Left renal cortex interstitium (tissue), 4 donors: ENCODE measurements around the gene UBAP1L. TPM values are rescaled to one million over a fixed set of nuclear protein-coding genes. Genes with fewer than 3 reads are reported as not detected.
"Not testable (repeated sequence)": the region's sequence is repeated elsewhere in the genome, so short reads cannot be mapped to it uniquely, and the experiment has no call there.

Experiments
- DNase-seq, 4 donors: peaks; one replicate each; pipeline ENCODE4 v3.0.0-alpha.2; 2013; ENCODE audit warnings: low read depth in 4 of 4, low spot score in 2 of 4, missing footprints in 1 of 4
- polyA plus RNA-seq, 4 donors: library from polyadenylated mRNA; unstranded; fragments of 120-200 nt; gene quantifications; one replicate each; pipeline ENCODE4 v1.2.1, GENCODE V29; 2013; ENCODE audit not compliant: insufficient read length in 4 of 4

Gene UBAP1L
- polyA plus RNA-seq: 1 to 10 TPM; 2.0 to 10.0 (median 6.0) TPM

DNA sequence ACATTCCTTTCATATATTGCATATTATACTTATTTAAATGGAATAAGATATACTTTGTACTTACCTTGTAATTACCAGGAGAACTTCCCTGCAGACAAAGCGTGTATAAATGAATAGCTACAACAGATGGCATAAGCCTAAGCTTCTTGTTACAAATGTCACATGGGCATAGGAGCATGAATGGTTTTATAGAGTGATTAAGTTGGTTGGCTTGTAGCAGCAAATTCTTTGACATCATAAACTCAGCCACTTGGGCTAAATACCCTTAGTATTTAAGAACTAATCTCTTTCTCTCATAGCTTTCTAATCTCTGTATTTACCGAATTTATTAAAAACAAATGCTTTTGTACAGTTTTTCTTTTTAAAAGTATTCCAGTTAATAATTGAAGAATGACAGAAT lies at the start of gene UBAP1L:
TSS of gene UBAP1L (minus strand) at position 115 of the 400 bp plus-strand sequence. CDS start 8,985 bp downstream, outside the sequence.
- no peak for DNase-seq

DNA sequence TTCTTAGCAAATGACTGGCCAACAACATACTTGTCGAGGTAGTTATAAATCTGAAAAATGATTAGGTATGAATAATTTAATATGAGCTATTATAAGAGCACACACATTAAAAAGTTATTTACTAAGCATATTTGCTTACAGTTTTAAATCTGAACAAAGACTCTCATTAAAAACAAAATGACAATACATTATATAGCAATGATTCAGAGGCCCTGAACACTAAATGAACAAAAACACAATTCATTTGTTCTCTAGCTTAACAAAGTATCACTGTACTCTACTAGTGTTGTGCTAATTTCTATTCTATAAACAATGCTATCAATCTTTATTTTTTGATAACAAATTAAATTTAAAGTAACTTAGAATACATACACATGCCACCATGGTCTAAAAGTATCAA lies 49.1 kb upstream of the UBAP1L start:
- DNase-seq: no peak

DNA sequence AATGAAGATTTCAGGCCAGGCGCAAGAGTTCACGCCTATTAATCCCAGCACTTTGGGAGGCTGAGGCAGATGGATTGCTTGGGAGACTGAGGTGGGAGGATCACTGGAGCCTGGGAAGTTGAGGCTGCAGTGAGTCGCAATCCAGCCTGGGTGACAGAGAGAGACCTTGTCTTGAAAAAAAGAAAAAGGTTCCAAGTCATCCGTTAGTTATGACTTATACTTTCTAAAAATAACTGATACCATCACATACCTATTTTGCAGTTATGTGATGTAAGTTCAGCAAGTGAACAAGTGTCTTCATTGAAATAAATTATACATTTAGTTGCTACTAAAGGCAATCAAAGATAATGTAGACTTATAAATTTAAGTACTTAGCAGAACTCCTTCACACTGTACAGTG lies 48.0 kb upstream of the UBAP1L start:
- no peak for DNase-seq

DNA sequence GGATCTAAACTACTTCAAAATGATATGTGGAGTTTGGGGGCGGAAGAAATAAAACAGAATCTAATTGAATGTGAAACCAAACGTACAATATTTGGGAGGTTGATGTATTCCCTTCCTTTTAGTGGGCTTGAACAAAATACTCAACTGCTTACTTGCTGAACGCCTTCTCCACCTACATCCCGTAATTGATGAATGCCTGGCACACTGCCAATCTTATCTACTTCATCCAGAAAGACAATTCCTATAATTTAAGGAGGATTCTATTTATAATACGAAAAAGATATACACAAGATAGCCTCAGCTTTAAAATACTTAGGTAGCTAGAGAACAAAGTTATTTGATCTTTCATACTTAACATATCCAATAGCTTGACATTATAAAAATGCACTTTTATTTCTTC lies 41.7 kb upstream of the UBAP1L start:
- no peak for DNase-seq

DNA sequence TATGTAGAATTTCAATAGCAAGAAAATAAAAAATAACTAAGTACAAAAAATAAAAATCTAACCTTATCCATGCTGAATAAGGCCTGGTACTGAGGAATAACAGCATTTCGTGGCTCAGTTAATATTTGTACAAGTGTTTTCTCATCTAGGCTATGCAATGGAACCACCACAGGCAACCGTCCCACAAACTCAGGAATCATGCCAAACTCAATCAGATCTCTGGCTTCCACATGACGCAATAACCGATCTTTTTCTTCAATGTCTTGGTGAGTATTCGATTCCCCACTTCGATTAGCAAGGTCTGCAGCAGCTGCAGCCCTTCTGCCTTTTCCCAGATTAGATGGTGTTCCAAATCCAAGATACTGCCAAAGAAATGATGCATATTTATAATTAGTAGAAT lies 39.7 kb upstream of the UBAP1L start:
- no peak for DNase-seq

DNA sequence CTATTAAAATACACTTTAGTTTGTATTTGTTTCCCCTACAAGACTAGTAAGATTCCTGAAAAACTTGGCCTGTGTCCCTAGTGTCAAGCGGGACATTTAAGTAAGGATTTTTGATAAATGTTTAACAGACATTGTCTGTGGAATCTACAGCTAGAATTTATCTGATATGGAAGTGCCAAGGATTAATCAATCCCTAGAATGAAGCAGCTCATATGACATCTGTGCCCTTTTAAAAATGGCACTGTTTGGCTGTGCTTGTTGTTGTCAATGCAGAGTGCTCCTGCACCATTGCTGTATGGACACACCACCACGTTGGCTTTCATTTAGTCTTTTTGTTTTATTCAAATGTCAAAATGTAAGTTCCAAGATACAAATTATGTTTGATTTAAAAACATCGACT lies 32.9 kb upstream of the UBAP1L start:
- DNase-seq: no peak

DNA sequence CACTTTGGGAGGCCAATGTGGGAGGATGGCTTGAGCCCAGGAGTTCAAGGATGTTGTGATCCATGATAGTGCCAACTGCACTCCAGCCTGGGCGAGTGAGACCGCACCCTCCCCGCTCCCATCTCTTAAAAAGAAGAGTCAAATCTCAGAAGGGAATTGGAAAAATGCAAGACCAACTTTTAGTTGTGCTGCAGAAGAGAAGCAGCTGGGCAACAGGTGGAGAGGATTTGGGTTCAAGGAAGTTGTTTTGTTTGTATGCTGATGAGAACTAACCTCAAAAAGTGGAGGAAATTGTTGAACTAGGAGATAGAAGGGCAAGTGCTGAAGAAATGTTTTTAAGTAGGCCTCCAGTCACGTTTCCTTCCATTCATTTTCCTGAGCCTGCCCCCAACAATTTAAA lies 31.4 kb upstream of the UBAP1L start:
- DNase-seq: no peak

DNA sequence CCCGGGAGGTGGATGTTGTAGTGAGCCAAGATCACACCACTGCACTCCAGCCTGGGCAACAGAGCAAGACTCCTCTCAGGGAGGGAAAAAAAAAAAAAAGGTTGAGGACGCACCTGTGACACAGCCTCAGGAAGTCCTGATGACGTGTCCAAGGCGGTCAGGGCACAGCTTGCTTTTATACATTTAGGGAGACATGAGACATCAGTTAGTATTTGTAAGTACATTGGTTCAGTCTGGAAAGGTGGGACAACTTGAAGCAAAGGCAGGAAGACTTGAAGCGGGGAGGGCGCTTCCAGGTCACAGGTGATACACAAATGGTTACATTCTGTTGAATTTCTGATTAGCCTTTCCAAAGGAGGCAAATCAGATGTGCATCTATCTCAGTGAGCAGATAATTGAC lies 23.6 kb upstream of the UBAP1L start:
- not testable (repeated sequence) for DNase-seq

DNA sequence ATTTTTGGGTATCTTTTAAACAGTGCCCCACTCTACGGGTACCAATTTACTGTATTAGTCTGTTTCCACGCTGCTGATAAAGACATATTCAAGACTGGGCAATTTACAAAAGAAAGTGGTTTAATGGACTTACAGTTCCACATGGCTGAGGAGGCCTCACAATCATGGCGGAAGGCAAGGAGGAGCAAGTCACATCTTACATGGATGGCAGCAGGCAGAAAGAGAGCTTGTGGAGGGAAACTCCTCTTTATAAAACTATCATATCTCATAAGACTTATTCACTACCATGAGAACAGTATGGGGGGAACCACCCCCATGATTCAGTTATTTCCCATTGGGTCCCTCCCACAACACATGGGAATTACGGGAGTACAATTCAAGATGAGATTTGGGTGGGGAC lies 22.9 kb upstream of the UBAP1L start:
- not testable (repeated sequence) for DNase-seq

DNA sequence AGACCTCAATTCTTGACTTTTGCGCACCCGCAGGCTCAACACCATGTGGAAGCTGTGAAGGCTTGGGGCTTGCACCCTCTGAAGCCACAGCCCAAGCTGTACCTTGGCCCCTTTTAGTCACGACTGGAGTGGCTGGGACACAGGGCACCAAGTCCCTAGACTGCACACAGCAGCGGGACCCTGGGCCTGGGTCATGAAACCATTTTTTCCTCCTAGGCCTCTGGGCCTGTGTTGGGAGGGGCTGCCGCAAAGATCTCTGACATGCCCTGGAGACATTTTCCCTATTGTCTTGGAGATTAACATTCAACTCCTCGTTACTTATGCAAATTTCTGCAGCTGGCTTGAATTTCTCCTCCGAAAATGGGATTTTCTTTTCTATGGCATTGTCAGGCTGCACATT lies 22.1 kb upstream of the UBAP1L start:
- not testable (repeated sequence) for DNase-seq

DNA sequence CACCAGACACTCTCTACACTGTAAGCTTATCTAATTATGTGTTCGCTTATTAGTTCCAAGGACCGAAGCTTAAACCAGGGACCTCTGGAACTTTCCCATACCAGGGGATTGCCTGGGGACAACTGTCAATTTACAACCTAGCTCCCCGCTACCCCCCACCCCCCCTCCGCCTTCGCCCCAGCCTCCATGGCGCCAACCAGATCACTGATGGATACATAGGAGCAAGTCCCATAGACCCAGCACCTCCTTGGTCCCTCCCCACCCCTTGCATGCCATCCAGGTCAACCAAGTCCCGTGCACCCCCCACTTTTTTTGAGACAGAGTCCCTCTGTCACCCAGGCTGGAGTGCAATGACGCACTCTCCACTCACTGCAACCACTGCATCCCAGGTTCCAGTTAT lies 19.5 kb upstream of the UBAP1L start:
- no peak for DNase-seq

DNA sequence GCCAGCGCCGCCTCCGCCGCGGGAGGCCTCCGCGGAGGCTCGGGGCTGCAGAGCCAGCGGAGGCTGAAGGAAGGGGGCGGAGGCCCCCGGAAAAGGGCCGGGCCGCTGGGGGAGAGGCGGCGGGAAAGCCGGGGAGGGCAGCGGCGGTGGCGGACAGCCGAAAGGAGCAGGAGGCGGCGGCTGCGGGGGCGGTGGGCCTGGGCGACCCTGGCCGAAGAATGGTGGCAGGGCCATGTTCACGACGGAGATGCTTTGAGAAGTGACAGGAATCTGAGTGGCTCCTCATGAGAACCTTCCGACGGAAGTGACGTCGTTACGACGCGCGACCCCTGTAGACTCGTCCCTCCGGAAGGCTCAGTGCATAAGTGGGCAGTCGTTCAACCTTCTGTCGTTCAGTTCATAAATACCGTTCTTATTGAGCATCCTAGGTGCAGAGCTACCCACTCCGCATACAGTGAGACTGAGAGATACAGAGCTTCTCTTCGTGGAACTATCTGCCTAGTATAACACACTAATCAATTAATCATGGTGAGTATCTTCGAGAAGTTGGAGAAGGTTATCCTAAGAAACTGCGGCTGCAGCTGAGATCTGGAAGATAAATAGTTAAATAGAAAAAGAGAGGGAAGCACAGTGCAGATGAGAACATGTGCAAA lies 18.7 kb upstream of the UBAP1L start, which contains the start of gene PDCD7:
TSS of gene PDCD7 (minus strand) at position 261 of the 653 bp plus-strand sequence. CDS start at position 234, 27 bp downstream.
- peak; percentile 86 to 96 (median 90) for DNase-seq

DNA sequence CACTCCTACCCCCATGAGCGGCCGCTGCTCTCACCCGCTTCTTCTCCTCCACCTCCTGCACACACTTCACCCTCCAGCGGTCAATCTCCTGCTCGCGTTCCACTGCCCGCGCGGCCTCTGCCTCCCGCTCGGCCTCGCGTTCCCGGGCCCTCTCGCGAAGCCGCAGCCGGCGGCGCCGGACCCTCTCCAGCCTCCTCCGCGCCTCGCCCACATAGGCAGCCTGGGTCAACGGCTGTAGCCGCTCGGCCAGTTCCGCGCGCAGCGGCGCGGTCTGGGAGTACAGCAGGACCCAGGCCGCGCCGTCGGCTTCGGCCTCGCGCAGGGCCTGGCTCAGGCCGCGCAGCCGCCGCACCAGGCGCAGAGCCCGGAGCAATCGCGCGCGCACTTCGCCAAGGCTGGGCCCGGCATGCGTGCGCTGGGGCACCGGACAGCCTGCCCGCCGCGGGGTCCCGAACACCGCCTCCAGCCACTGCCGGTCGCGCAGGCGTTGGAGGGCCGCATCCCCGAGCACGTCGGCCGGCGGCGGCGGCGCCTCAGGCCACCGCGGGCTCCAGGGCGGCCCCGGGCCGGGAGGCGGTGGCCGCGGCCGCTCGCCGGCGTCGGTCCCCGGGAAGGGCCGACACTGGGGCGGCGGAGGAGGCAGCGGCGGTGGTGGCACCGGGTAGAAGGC lies 18.0 kb upstream of the UBAP1L start:
- peak in 3 of 4 donors; percentile 9 to 29 (median 22) for DNase-seq

DNA sequence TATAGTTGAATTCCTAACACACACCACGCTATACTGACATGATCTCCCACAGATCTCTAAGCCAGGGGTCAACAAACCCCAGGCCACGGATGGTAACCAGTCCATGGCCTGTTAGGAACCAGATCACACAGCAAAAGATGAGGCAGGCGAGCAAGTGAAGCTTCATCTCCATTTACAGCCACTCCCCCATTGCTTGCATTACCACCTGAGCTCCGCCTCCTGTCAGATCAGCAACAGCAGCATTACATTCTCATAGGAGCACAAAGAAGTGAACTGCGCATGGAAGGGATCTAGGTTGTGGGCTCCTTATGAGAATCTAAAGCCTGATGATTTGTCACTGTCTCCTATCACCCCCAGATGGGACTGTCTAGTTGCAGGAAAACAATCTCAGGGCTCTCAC lies 15.9 kb upstream of the UBAP1L start:
- no peak for DNase-seq

DNA sequence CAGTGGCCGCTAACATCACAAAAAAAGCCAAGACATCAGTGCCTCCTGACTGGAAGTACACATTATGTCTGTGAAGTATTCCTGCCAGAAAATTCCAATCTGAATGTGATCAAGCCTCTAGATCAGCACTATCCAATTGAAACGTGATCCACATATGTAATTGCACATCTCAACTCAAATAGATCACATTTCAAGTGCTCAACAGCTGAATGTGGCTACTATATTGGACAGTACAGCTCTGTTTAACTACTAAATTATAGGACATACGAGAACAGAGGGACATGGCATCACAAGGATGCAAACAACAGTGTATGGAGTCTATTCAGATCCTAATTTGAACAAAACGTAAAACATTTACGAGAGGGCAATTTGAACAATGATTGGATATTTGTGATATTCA lies 542 bp upstream of the UBAP1L start:
- DNase-seq: no peak

DNA sequence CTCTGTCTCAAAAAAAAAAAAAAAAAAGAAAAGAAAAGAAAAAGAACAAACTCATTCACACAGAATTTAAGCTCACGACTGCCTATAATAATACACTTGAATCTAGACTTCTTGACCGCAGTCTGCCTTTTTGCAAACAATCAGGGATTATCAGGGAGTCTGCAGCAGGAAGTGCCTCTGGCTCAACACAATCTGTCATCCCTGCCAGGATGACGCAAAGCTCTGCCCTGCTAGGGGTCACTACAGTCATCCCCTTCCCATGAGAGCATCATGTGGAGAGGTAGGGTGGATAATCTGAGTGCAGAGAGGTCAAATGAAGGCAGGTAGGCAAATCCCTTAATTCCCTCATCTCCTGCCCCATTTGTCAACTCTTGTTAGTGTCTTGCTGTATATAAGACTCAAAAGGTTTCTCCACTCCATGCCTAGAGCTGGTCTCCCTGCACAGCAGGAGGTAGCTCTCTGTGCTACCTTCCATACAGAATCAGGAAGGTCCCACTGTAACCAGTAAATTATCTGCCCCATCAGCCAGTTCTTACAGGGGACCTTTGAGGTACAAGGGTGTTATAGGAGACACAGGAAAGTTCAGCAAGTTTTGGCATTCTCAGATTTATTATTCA lies 4.2 kb downstream of the UBAP1L start:
- no peak for DNase-seq

DNA sequence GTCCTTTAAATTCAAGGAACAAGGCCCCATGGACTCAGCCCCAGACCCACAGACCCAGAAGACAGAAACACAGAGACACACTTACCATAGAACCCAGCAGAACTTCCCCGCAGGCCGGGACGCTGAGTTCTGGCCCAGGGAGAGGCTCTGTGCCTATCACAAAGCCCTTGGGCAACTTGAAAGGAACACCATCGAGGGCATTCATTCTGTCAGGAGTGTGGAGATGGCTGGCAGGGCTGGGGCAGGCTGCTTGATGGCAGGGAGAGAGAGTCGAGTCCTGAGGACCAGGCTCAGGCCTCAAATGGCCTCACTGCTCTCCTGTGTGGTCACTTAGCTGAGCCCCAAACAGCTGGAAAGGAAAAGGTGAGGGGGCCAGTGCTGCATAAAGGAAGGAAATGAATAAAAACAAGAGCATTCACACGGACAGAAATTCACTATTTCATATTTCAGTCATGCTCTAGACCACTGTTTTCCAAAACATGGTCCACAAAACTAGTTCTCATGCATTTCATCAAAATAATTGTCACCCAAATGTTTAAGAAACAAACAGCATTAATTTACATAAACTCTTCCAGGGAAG lies 8.9 kb downstream of the UBAP1L start:
- DNase-seq: no peak

DNA sequence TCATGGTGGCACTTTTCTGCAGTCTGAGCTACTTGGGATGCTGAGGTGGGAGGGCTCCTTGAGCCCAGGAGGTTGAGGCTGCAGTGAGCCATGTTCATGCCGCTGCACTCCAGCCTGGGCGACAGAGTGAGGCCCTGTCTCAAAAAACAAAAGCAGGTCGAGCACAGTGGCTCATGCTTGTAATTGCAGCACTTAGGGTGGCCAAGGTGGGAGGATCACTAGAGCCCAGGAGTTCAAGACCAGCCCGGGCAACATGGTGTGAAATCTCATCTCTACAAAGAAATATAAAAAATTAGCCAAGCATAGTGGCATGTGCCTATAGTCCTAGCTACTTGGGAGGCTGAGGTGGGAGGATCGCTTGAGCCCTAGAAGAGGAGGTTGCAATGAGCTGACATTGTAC lies 10.0 kb downstream of the UBAP1L start:
- DNase-seq: no peak

DNA sequence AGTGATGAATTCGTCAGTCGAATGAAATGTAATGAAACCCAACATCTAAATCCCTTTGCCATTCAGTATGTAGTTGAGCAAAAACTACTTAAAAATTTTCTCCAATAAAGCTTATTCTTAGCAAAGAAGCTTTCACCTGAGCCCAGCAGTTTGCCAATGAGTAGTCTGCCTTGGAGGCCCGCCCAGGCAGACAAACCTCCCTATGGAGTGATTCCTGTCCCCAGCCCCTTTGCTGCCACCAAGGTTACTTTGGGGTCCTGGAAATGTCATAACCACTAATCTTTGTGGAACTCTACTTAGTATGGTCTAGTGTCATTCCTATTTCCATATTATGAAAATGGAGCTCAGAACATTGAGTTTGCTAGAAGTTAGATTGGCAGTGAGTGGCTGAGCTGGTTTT lies 12.1 kb downstream of the UBAP1L start:
- no peak for DNase-seq

DNA sequence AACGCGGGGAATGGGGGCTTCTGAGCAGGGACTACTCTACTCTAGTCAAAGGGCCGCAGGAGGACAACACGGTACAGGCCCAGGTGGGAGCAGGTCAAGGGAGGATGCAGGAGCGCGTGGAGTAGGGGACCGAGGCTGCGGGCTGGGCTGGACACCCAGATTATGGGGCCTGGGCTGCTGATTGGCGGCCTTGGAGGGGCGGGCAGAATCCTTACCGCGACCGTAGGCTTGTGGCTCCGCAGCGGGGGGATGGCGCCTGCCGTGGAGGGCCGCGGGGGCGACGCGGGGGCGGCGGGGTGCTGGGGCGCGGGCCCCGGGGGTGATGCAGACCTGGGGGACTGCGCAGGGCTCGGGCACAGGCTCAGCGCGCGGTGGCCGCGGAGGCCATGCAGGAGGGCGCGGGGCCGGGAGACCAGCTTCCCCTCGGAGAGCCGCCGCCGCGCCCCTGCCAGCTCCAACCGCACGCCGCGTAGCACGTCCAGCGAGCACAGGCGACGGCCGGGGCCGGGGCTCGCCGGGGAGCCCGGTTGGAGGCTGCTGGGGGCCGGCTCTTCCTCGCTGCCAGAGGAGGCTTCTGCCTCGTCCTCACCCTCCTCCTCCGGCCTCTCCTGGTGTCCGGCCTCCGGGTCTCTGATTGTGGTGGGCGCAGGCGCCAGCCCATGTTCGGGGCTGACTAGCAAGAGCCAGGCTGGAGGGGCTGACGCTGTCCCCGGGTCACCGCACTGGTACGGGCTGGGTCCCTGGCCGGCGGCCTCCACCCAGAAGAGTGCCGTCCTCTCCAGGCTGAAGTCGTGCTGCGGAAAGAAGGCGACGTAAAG lies 12.9 kb downstream of the UBAP1L start:
- DNase-seq: no peak
